CD4-positive, alpha-beta memory T cell (primary cell): Measurements from ENCODE around the gene TGIF2. TPM values are rescaled to one million over a fixed set of nuclear protein-coding genes. Genes with fewer than 3 reads are reported as not detected.

ENCODE experiments used
- CTCF ChIA-PET: fragments of 350-600 bp; sonication (Branson Sonifier 250); formaldehyde crosslinking; loops from one replicate; lab custom pipeline; 2021; ENCODE audit warnings: inconsistent platforms; ENCODE audit not compliant: partially characterized antibody; lab: Charles Lee
- POLR2A ChIA-PET: fragments of 350-600 bp; sonication (Branson Sonifier 250); formaldehyde crosslinking; loops from one replicate; lab custom pipeline; 2021; ENCODE audit not compliant: partially characterized antibody; lab: Charles Lee
- DNase-seq, 5 donors: peaks; one replicate each; pipeline versions ENCODE4 v3.0.0 to v3.0.0-alpha.2; 2020 to 2022; ENCODE audit warnings: mixed read lengths in 1 of 5
- H3K27ac ChIP-seq: one replicate; pipeline ENCODE4 v1.7.0; 2013; ENCODE audit warnings: low read depth, low read length
- H3K27me3 ChIP-seq: 2 replicates; pipeline ENCODE4 v1.7.0; 2013; ENCODE audit warnings: mild to moderate bottlenecking, low read length, moderate library complexity; ENCODE audit not compliant: insufficient read depth
- H3K36me3 ChIP-seq: 2 replicates; pipeline ENCODE4 v1.7.0; 2013; ENCODE audit warnings: mild to moderate bottlenecking, low read length, moderate library complexity; ENCODE audit not compliant: insufficient read depth
- H3K4me1 ChIP-seq: 2 replicates; pipeline ENCODE4 v1.7.0; 2013; ENCODE audit warnings: mild to moderate bottlenecking, low read length, moderate library complexity; ENCODE audit not compliant: insufficient read depth
- H3K4me3 ChIP-seq, 2 donors: one replicate each; pipeline ENCODE4 v1.7.0; 2013; ENCODE audit warnings: low read length in 2 of 2, mild to moderate bottlenecking in 1 of 2
- H3K9me3 ChIP-seq, 2 donors: one replicate each; pipeline ENCODE4 v1.7.0; 2013; ENCODE audit warnings: low read length in 2 of 2, control low read depth in 1 of 2; ENCODE audit not compliant: control insufficient read depth in 1 of 2
- H3K27ac Mint-ChIP-seq, 7 donors: one replicate each; pipeline ENCODE4 v1.8.0; 2020 to 2021; ENCODE audit warnings: mixed read lengths in 7 of 7, mild to moderate bottlenecking in 6 of 7, inconsistent platforms in 3 of 7, moderate library complexity in 3 of 7
- H3K27me3 Mint-ChIP-seq, 2 donors: one replicate each; pipeline ENCODE4 v1.8.0; 2020 to 2021; ENCODE audit warnings: mixed read lengths in 2 of 2
- H3K36me3 Mint-ChIP-seq, 2 donors: one replicate each; pipeline ENCODE4 v1.8.0; 2020 to 2021; ENCODE audit warnings: mixed read lengths in 2 of 2, inconsistent platforms in 1 of 2, mild to moderate bottlenecking in 1 of 2
- H3K4me1 Mint-ChIP-seq, 4 donors: one replicate each; pipeline ENCODE4 v1.8.0; 2020 to 2021; ENCODE audit warnings: mixed read lengths in 4 of 4, mild to moderate bottlenecking in 1 of 4
- H3K4me3 Mint-ChIP-seq, 8 donors: one replicate each; pipeline ENCODE4 v1.8.0; 2020 to 2021; ENCODE audit warnings: mixed read lengths in 8 of 8, mild to moderate bottlenecking in 7 of 8, moderate library complexity in 6 of 8, inconsistent platforms in 3 of 8
- H3K9me3 Mint-ChIP-seq, 8 donors: one replicate each; pipeline ENCODE4 v1.8.0; 2020 to 2021; ENCODE audit warnings: mixed read lengths in 8 of 8, mild to moderate bottlenecking in 5 of 8, inconsistent platforms in 3 of 8, moderate library complexity in 1 of 8
- intact Hi-C: fragments of 100-400 bp; cut with micrococcal nuclease; formaldehyde crosslinking; loops from one replicate; pipeline ENCODE4 v1.15.1; 2023
- polyA plus RNA-seq, 2 donors: library from polyadenylated mRNA; unstranded; fragments of 300-500 nt; fragmentation: Illumina TruSeq; gene quantifications; one replicate each; pipeline ENCODE4 v1.2.3, GENCODE V29; 2021
- total RNA-seq, 2 experiments: library from RNA; stranded (reverse); gene quantifications; one replicate each; pipeline ENCODE4 v1.2.3, GENCODE V29; 2021

Gene TGIF2
- total RNA-seq (10 to 100 TPM; 31.7 to 35.0 TPM), polyA plus RNA-seq (10 to 100 TPM; 19.2 to 24.7 TPM)

DNA sequence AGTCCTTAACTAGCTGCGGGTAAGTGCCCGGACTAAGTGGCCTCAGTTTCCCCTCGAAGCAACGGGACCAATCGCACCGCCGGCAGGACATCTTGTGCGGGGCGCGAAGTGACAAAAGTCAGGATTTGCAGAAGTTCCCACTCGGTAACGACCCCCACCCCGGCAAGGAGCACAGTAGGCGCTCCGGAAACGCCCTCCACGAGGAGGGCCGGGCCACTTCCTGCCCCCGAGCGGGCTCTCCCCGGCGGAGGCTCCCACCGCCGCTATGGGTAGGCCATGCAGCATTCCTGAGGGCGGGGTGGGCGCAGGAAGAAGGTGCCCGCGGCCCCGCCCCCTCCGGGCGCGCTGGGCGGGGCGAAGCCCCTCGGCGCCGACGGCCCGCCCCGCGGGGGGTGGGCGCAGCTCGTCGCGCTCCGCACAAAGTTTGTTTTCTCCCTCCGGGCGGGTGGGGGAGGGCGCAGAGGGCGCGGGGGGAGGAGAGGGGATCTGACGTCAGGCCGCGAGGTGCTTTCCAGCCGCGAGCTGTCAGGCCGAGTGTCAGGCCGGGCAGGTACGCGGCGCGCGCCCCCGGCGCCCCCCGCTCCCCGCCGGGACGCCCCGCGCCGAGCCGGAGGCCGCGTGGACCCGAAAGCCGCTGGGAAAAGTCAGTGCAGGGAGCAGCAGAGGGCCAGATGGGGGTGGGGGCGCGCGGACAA lies at the start of gene TGIF2:
TSS of gene TGIF2 (plus strand) at position 495 of the 695 bp plus-strand sequence. CDS start 5,178 bp downstream, outside the sequence.
- peak; percentile 87 to 92 (median 89) for DNase-seq
- Mint-ChIP-seq H3K9me3 (peaks cover 0 to 4% (median 0%) of the 10 kb centered on the region in 8 donors), H3K4me1 (peaks cover 24 to 46% (median 30%) of the 10 kb centered on the region in 4 donors), H3K27ac (peak within 1 kb of the TSS; percentile 95 to 99 (median 99)), H3K27me3 (no peaks in the 10 kb centered on the region), H3K36me3 (peaks cover 0 to 15% of the 10 kb centered on the region in 2 donors), H3K4me3 (peak within 1 kb of the TSS; percentile 89 to 96 (median 92))
- intact Hi-C loops: loop anchor here (1.0 to 10.0 kb wide), 5 partner anchors 17 to 618 kb away; partner anchors contain the start of genes RAB5IF and SCAND1
- ChIA-PET CTCF (interaction anchor here (1.2 to 11.4 kb wide), 3 partner anchors 16 to 173 kb away, joined by 3 to 132 read pairs (median 37); partner anchors contain the start of genes NDRG3 and RAB5IF), POLR2A (interaction anchor here (0.8 to 10.7 kb wide), 12 partner anchors 9 to 619 kb away, joined by 3 to 202 read pairs (median 4); partner anchors contain the start of genes RAB5IF, SCAND1 and SLA2)
- Histone ChIP-seq H3K27me3 (no peaks in the 10 kb centered on the region), H3K36me3 (no peaks in the 10 kb centered on the region), H3K9me3 (no peaks in the 10 kb centered on the region), H3K4me3 (peak within 1 kb of the TSS; percentile 47 to 73), H3K4me1 (peaks cover 35% of the 10 kb centered on the region), H3K27ac (peak within 1 kb of the TSS; percentile 100)

DNA sequence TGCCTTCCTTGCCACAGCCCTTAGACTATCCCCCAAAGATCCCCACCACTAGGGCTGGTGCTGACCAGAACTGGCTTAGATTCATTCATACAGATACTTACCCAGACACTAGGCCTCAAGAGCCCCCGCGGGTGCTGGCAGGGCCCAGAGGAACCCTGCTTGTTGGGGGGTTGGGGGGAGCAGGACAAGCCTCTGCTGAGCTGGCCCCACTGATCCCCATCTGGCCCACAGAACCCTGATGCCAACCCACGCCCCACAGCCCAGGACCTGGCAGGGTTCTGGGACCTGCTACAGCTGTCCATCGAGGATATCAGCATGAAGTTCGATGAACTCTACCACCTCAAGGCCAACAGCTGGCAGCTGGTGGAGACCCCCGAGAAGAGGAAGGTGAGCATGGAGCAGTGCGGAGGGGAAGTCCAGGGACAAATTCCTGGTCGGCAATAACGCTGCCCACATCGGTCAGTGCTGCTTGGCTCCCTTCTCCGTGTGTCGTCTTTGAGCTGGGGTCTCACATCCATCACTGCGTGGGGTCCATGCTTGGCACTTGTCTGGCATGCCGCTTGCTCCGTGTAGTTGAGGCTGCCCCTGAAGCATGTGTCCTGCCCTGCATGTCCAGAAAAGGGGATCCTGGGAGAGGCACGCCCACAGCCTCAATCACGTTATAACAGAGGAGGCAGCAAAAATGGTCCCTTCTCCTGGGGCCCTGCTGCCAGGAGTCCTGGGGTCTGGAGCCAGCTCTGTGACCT lies 47.6 kb upstream of the TGIF2 start:
- intact Hi-C loops: no loop called here
- no peak overlapping the region for H3K4me3 ChIP-seq
- H3K9me3 Mint-ChIP-seq: no peaks in the 10 kb centered on the region
- H3K27ac Mint-ChIP-seq: peak overlapping the region in 3 of 7 donors; percentile 9 to 80 (median 63)
- DNase-seq: no peak
- H3K4me1 Mint-ChIP-seq: peaks cover 0 to 2% (median 0%) of the 10 kb centered on the region in 4 donors
- H3K36me3 ChIP-seq: peaks cover 32% of the 10 kb centered on the region
- no peak overlapping the region for H3K27ac ChIP-seq
- no peak overlapping the region for H3K4me3 Mint-ChIP-seq
- H3K27me3 ChIP-seq: no peaks in the 10 kb centered on the region
- H3K9me3 ChIP-seq: no peaks in the 10 kb centered on the region
- peaks cover 33 to 49% of the 10 kb centered on the region in 2 donors for H3K36me3 Mint-ChIP-seq
- no peaks in the 10 kb centered on the region for H3K27me3 Mint-ChIP-seq
- no peaks in the 10 kb centered on the region for H3K4me1 ChIP-seq
- ChIA-PET POLR2A (no interaction called here), CTCF (no interaction called here)

DNA sequence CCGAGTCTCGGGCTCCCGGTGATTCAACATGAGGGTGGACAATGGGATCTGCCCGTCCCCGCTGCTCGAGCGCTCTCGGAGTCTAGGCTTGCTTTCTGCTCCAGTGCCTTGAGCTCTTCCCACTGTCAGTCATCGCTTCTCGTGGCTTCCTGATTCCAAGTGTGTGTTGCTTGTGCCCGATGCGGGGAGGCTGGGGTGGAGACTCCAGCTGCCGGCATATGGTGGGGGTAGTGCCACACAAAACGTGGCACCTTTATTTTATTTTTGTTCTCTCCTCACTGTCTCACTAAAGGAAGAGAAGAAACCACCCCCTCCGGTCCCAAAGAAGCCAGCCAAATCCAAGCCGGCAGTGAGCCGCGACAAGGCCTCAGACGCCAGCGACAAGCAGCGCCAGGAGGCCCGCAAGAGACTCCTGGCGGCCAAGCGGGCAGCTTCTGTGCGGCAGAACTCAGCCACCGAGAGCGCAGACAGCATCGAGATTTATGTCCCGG lies 46.8 kb upstream of the TGIF2 start:
- POLR2A ChIA-PET: interaction anchor here (0.6 kb wide), 1 partner anchor 211 kb away, joined by 3 read pairs; no protein-coding TSS in a partner anchor
- Mint-ChIP-seq H3K4me3 (no peak overlapping the region), H3K36me3 (peaks cover 31 to 45% of the 10 kb centered on the region in 2 donors)

DNA sequence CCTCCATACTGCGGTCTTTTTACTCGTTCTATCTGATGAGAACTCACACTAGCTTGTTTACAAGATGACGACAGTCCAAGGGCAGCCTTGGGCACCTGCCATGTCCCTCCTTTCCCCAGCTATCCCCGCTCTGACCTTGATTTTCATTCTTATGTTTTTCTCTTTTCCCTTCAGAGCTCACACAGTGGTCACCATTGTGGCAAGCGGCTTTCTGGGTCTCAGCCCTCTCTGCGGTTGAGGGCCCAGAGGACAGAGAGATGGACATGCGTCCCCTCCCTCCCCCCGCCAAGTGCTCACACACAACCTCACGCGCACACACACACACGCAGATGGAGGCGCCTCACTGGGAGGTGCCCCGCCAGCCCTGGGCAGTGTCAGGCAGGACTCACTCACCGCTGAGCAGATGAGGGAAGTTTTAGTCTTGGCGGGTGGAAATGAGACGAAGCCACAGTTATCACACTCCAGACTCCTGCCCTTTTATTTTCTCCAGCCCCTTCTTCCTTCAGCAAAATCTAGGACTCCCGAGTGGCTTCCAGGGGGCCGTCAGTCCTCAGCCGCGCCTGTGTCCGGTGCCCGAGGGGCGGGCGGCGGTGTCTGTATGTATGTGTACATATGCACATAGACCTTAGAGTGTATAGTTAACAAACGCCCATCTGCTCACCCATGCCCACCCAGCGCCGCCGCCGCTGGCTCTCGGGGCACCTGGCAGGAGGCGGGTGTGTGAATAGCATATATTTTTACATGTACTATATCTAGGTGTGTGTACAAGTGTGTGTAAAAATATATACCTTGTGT lies 45.9 kb upstream of the TGIF2 start:
- H3K4me1 ChIP-seq: no peaks in the 10 kb centered on the region
- intact Hi-C loops: no loop called here
- H3K36me3 Mint-ChIP-seq: peaks cover 28 to 41% of the 10 kb centered on the region in 2 donors
- no peaks in the 10 kb centered on the region for H3K4me1 Mint-ChIP-seq
- no peak overlapping the region for H3K27ac ChIP-seq
- H3K4me3 ChIP-seq: no peak overlapping the region
- no peaks in the 10 kb centered on the region for H3K9me3 Mint-ChIP-seq
- CTCF ChIA-PET: no interaction called here
- no peaks in the 10 kb centered on the region for H3K27me3 Mint-ChIP-seq
- no peaks in the 10 kb centered on the region for H3K9me3 ChIP-seq
- no peak overlapping the region for H3K4me3 Mint-ChIP-seq
- no peak overlapping the region for H3K27ac Mint-ChIP-seq
- POLR2A ChIA-PET: interaction anchor here (0.6 kb wide), 1 partner anchor 212 kb away, joined by 3 read pairs; no protein-coding TSS in a partner anchor
- no peak for DNase-seq
- no peaks in the 10 kb centered on the region for H3K27me3 ChIP-seq
- H3K36me3 ChIP-seq: peaks cover 32% of the 10 kb centered on the region

More for the DNA sequence above, 46.8 kb upstream of the TGIF2 start:
- Histone ChIP-seq H3K9me3 (no peaks in the 10 kb centered on the region), H3K27me3 (no peaks in the 10 kb centered on the region), H3K4me1 (no peaks in the 10 kb centered on the region), H3K27ac (no peak overlapping the region), H3K36me3 (peaks cover 32% of the 10 kb centered on the region), H3K4me3 (no peak overlapping the region)
- intact Hi-C loops: no loop called here
- Mint-ChIP-seq H3K27ac (no peak overlapping the region), H3K27me3 (no peaks in the 10 kb centered on the region), H3K9me3 (no peaks in the 10 kb centered on the region), H3K4me1 (peaks cover 0 to 1% (median 0%) of the 10 kb centered on the region in 4 donors)
- DNase-seq: no peak
- CTCF ChIA-PET: no interaction called here

DNA sequence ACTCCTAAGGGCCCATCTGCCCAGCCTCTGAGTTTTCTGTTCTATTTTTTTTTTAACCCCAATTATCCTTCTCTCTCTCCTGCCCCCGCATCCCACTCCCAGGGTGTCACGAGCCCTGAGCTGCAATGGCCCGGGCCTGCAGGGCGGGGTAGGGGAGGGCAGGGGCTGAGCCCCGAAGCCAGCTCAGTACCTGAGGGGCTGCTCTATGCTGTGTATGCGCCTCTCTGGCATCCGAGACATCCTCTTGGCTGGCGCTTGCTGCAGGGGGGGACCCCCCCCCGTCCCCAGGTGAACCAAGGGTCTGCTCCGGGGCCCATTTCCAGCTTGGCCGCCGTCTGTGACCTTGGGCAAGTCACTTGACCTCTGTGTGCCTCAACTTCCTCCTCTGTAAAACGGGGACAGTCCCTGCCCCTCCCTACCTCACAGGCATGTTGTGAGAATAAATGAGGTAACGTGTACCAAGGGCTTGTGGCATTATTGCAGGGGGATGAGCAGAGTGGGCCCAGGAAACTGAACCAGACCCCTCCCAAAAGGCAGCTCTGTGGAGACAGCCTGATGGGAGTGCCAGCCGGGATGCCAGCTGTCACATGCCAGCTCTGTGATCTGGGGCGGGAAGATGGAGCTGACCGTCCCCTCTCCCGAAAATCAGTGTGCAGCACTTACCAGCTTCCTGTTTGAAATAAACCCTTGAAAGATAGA lies 45.1 kb upstream of the TGIF2 start:
- no peak for DNase-seq
- H3K36me3 Mint-ChIP-seq: peaks cover 28 to 37% of the 10 kb centered on the region in 2 donors
- H3K9me3 Mint-ChIP-seq: no peaks in the 10 kb centered on the region
- Histone ChIP-seq H3K36me3 (peaks cover 32% of the 10 kb centered on the region), H3K4me1 (no peaks in the 10 kb centered on the region), H3K9me3 (no peaks in the 10 kb centered on the region), H3K4me3 (no peak overlapping the region), H3K27me3 (no peaks in the 10 kb centered on the region), H3K27ac (no peak overlapping the region)
- H3K4me1 Mint-ChIP-seq: no peaks in the 10 kb centered on the region
- ChIA-PET CTCF (no interaction called here), POLR2A (no interaction called here)
- H3K27ac Mint-ChIP-seq: no peak overlapping the region
- intact Hi-C loops: no loop called here
- H3K4me3 Mint-ChIP-seq: no peak overlapping the region
- no peaks in the 10 kb centered on the region for H3K27me3 Mint-ChIP-seq

DNA sequence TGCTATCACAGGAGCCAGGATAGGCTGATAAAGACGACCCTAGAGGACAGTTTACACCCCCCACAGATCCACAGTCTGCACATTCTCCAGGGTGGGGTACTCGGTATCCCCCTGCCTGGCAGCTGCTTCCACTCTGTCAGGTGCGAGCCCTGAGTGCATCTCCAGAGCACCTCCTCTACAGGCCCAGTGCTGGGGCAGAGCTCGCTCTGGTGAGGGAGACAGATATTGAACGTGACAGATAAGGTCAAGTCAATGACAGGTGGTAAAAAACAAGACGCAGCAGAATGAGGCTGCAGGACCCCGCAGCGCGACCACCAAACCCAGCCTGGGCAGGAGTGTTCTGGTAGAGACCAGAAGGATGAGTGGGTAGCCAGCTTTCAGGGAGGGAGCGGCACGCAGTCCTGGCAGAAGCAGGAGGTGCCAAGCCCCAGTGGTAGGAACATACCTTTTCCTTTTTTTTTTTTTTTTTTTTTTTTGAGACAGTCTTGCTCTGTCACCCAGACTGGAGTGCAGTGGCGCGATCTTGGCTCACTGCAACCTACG lies 44.5 kb upstream of the TGIF2 start:
- peaks cover 27 to 32% of the 10 kb centered on the region in 2 donors for H3K36me3 Mint-ChIP-seq
- ChIA-PET POLR2A (no interaction called here), CTCF (no interaction called here)
- no peak overlapping the region for H3K4me3 Mint-ChIP-seq
- Histone ChIP-seq H3K27me3 (no peaks in the 10 kb centered on the region), H3K36me3 (peaks cover 29% of the 10 kb centered on the region), H3K9me3 (no peaks in the 10 kb centered on the region), H3K27ac (no peak overlapping the region), H3K4me3 (no peak overlapping the region), H3K4me1 (no peaks in the 10 kb centered on the region)
- no peak overlapping the region for H3K27ac Mint-ChIP-seq
- H3K9me3 Mint-ChIP-seq: no peaks in the 10 kb centered on the region
- intact Hi-C loops: no loop called here
- no peaks in the 10 kb centered on the region for H3K27me3 Mint-ChIP-seq
- no peak for DNase-seq
- no peaks in the 10 kb centered on the region for H3K4me1 Mint-ChIP-seq
